GM18517 (cell line): ENCODE data around the gene C12orf57.

Experiments used
- ATAC-seq: cut with Tn5 transposase; IDR thresholded peaks from one replicate; pipeline ENCODE4 v1.9.1; 2021; ENCODE audit warnings: mild to moderate bottlenecking, moderate library complexity; ENCODE audit not compliant: unreplicated experiment

C12orf57 gene

GRCh38 chr12:6963016-6963731 is 19.4 kb downstream of the C12orf57 start:
- no peak for ATAC-seq

- ATAC-seq, result no peak
Observed at GRCh38 chr12:6963791-6964413, 20.1 kb downstream of the C12orf57 start.

- ATAC-seq, result no peak
Observed at GRCh38 chr12:6964605-6965025, 20.8 kb downstream of the C12orf57 start.

GRCh38 chr12:6965026-6965661 is 21.3 kb downstream of the C12orf57 start:
- peak; percentile 38 for ATAC-seq

- ATAC-seq, result no peak
Observed at GRCh38 chr12:6965714-6966113, 21.9 kb downstream of the C12orf57 start.

GRCh38 chr12:6966351-6966750 is 22.5 kb downstream of the C12orf57 start:
- ATAC-seq, result no peak

- ATAC-seq, result no peak
Observed at GRCh38 chr12:6967651-6968100, 23.9 kb downstream of the C12orf57 start.

GRCh38 chr12:6968426-6968825 is 24.6 kb downstream of the C12orf57 start:
- ATAC-seq, result no peak

GRCh38 chr12:6970096-6970527 is 26.3 kb downstream of the C12orf57 start:
- ATAC-seq, result peak; percentile 1

- ATAC-seq, result no peak
Observed at GRCh38 chr12:6974180-6974579, 30.4 kb downstream of the C12orf57 start.

- no peak for ATAC-seq
Observed at GRCh38 chr12:6975297-6976032, 31.6 kb downstream of the C12orf57 start.

- no peak for ATAC-seq
Observed at GRCh38 chr12:6977653-6978052, 33.8 kb downstream of the C12orf57 start.

- no peak for ATAC-seq
Observed at GRCh38 chr12:6978188-6978587, 34.4 kb downstream of the C12orf57 start.

GRCh38 chr12:6978611-6979011 is 34.8 kb downstream of the C12orf57 start:
- no peak for ATAC-seq

- no peak for ATAC-seq
Observed at GRCh38 chr12:6979021-6979420, 35.2 kb downstream of the C12orf57 start.

- no peak for ATAC-seq
Observed at GRCh38 chr12:6979453-6979852, 35.6 kb downstream of the C12orf57 start.

- ATAC-seq, result no peak
Observed at GRCh38 chr12:6980075-6980474, 36.3 kb downstream of the C12orf57 start.

GRCh38 chr12:6980740-6981139 is 36.9 kb downstream of the C12orf57 start:
- ATAC-seq, result no peak

GRCh38 chr12:6981152-6982052 is 37.6 kb downstream of the C12orf57 start:
- ATAC-seq, result no peak

GRCh38 chr12:6982532-6982931 is 38.7 kb downstream of the C12orf57 start:
- no peak for ATAC-seq
